CD1c-positive myeloid dendritic cell (primary cell): Measurements from ENCODE around the gene ARPC5L.

ENCODE experiments used
- DNase-seq: peaks from one replicate; pipeline ENCODE4 v3.0.0-alpha.2; 2016; ENCODE audit errors: extremely low spot score

ARPC5L gene

GRCh38 chr9:124863371-124863871 lies 1.5 kb downstream of the ARPC5L start:
- DNase-seq = peak; percentile 49

- peak; percentile 95 for DNase-seq
Measured at GRCh38 chr9:124868511-124869465, 6.9 kb downstream of the ARPC5L start.

GRCh38 chr9:124869466-124869985 lies 7.6 kb downstream of the ARPC5L start:
- DNase-seq = peak; percentile 33

- DNase-seq = peak; percentile 50
Measured at GRCh38 chr9:124869986-124870560, 8.1 kb downstream of the ARPC5L start.

- DNase-seq = no peak
Measured at GRCh38 chr9:124870723-124871122, 8.8 kb downstream of the ARPC5L start.

- peak; percentile 7 for DNase-seq
Measured at GRCh38 chr9:124871156-124871561, 9.2 kb downstream of the ARPC5L start.

GRCh38 chr9:124873664-124874063 lies 11.7 kb downstream of the ARPC5L start:
- DNase-seq = no peak

GRCh38 chr9:124875501-124875900 lies 13.6 kb downstream of the ARPC5L start:
- DNase-seq = no peak

- no peak for DNase-seq
Measured at GRCh38 chr9:124877021-124877782, 15.3 kb downstream of the ARPC5L start.

GRCh38 chr9:124878021-124878420 lies 16.1 kb downstream of the ARPC5L start:
- no peak for DNase-seq

- no peak for DNase-seq
Measured at GRCh38 chr9:124878518-124878917, 16.6 kb downstream of the ARPC5L start.

GRCh38 chr9:124879226-124879625 lies 17.3 kb downstream of the ARPC5L start:
- no peak for DNase-seq

GRCh38 chr9:124880501-124880900 lies 18.6 kb downstream of the ARPC5L start:
- no peak for DNase-seq

- DNase-seq = no peak
Measured at GRCh38 chr9:124881138-124881743, 19.3 kb downstream of the ARPC5L start.

GRCh38 chr9:124882231-124882630 lies 20.3 kb downstream of the ARPC5L start:
- DNase-seq = no peak

- DNase-seq = no peak
Measured at GRCh38 chr9:124884376-124884775, 22.4 kb downstream of the ARPC5L start.

GRCh38 chr9:124885551-124885950 lies 23.6 kb downstream of the ARPC5L start:
- DNase-seq = no peak

GRCh38 chr9:124886461-124886860 lies 24.5 kb downstream of the ARPC5L start:
- no peak for DNase-seq

GRCh38 chr9:124886866-124887492 lies 25.0 kb downstream of the ARPC5L start:
- DNase-seq = no peak

- no peak for DNase-seq
Measured at GRCh38 chr9:124887832-124888231, 25.9 kb downstream of the ARPC5L start.

- DNase-seq = no peak
Measured at GRCh38 chr9:124889006-124889405, 27.1 kb downstream of the ARPC5L start.
